MM.1S (cell line): Measurements from ENCODE around the gene TSPAN9.

Source experiments
- DNase-seq: peaks from one replicate; pipeline ENCODE4 v3.0.0-alpha.2; 2015
- H2AFZ ChIP-seq: fragments of 300-600 bp; sonication (generic); 2 replicates; pipeline ENCODE4 v1.6.0; 2016; ENCODE audit warnings: antibody characterized with exemption, low read length
- H3F3A ChIP-seq: fragments of 300-600 bp; sonication (generic); 2 replicates; pipeline ENCODE4 v1.6.1; 2016; ENCODE audit warnings: mild to moderate bottlenecking, antibody characterized with exemption, low read length, moderate library complexity, mixed read lengths; ENCODE audit not compliant: insufficient read depth
- H3K27ac ChIP-seq: fragments of 300-600 bp; sonication (generic); 2 replicates; pipeline ENCODE4 v1.5.1; 2016; ENCODE audit warnings: mild to moderate bottlenecking, low read length
- H3K27me3 ChIP-seq: fragments of 300-600 bp; sonication (generic); replicated peaks from 2 replicates; pipeline ENCODE4 v1.6.0; 2016; ENCODE audit warnings: low read length; ENCODE audit not compliant: insufficient read depth
- H3K36me3 ChIP-seq: fragments of 300-600 bp; sonication (generic); replicated peaks from 2 replicates; pipeline ENCODE4 v1.6.1; 2016; ENCODE audit warnings: mild to moderate bottlenecking, low read length, mixed read lengths; ENCODE audit not compliant: insufficient read depth
- H3K4me1 ChIP-seq: fragments of 300-600 bp; sonication (generic); 2 replicates; pipeline ENCODE4 v1.6.1; 2016; ENCODE audit warnings: low read length, mixed read lengths
- H3K4me2 ChIP-seq: fragments of 300-600 bp; sonication (generic); 2 replicates; pipeline ENCODE4 v1.6.0; 2016; ENCODE audit warnings: low read depth, low read length
- H3K4me3 ChIP-seq: fragments of 300-600 bp; sonication (generic); 2 replicates; pipeline ENCODE4 v1.5.1; 2016; ENCODE audit warnings: low read length, mixed read lengths
- H3K79me2 ChIP-seq: fragments of 300-600 bp; sonication (generic); 2 replicates; pipeline ENCODE4 v1.6.1; 2016; ENCODE audit warnings: mixed run types, low read length, mixed read lengths
- H3K9ac ChIP-seq: fragments of 300-600 bp; sonication (generic); 2 replicates; pipeline ENCODE4 v1.6.1; 2016; ENCODE audit warnings: low read length, mixed read lengths
- H3K9me2 ChIP-seq: fragments of 300-600 bp; sonication (generic); replicated peaks from 2 replicates; pipeline ENCODE4 v1.6.1; 2016; ENCODE audit warnings: mild to moderate bottlenecking, low read length, mixed read lengths; ENCODE audit not compliant: insufficient read depth
- H3K9me3 ChIP-seq: fragments of 300-600 bp; sonication (generic); replicated peaks from 2 replicates; pipeline ENCODE4 v1.6.1; 2016; ENCODE audit warnings: mild to moderate bottlenecking, low read length, mixed read lengths; ENCODE audit not compliant: insufficient read depth
- H4K20me1 ChIP-seq: fragments of 300-600 bp; sonication (generic); 2 replicates; pipeline ENCODE4 v1.6.1; 2016; ENCODE audit warnings: mild to moderate bottlenecking, low read length, moderate library complexity, mixed read lengths; ENCODE audit not compliant: insufficient read depth
- EZH2 ChIP-seq: fragments of 300-600 bp; sonication (generic); optimal IDR thresholded peaks from 2 replicates; pipeline ENCODE3; 2017; ENCODE audit warnings: low read depth, mild to moderate bottlenecking, antibody characterized with exemption, low read length, mixed read lengths
- EZH2phosphoT487 ChIP-seq: fragments of 300-600 bp; sonication (generic); IDR thresholded peaks from 2 replicates; pipeline ENCODE4 v1.6.1; 2018; ENCODE audit warnings: antibody characterized with exemption, low read length
- TF ChIP-seq, protein P1 (sequence below): fragments of 300-600 bp; sonication (generic); IDR thresholded peaks from 2 replicates; pipeline ENCODE4 v1.5.1; 2016; ENCODE audit warnings: antibody characterized with exemption, low read length, mixed read lengths

The TSPAN9 gene

DNA sequence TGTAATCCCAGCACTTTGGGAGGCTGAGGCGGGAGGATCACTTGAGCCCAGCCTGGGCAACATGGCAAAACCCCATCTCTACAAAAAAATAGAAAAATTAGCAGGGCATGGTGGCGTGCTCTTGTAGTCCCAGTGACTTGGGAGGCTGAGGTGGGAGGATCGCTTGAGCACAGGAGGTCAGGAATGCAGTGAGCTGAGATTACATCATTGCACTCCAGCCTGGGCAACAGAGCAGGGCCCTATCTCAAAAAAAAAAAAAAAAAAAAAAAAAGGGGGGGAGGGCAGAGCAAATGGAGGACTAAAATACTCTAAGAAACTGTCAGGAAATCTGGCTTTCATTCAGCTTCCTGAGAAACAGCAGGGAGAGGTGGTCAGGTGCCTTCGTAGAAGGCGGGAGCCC lies 31.7 kb upstream of the TSPAN9 start:
- TF ChIP-seq EZH2phosphoT487 = no peak
- TF ChIP-seq, protein P1, sequence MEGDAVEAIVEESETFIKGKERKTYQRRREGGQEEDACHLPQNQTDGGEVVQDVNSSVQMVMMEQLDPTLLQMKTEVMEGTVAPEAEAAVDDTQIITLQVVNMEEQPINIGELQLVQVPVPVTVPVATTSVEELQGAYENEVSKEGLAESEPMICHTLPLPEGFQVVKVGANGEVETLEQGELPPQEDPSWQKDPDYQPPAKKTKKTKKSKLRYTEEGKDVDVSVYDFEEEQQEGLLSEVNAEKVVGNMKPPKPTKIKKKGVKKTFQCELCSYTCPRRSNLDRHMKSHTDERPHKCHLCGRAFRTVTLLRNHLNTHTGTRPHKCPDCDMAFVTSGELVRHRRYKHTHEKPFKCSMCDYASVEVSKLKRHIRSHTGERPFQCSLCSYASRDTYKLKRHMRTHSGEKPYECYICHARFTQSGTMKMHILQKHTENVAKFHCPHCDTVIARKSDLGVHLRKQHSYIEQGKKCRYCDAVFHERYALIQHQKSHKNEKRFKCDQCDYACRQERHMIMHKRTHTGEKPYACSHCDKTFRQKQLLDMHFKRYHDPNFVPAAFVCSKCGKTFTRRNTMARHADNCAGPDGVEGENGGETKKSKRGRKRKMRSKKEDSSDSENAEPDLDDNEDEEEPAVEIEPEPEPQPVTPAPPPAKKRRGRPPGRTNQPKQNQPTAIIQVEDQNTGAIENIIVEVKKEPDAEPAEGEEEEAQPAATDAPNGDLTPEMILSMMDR = no peak
- no peak for TF ChIP-seq EZH2
- no peak overlapping the region for H2AFZ ChIP-seq
- H3K9me3 ChIP-seq = no peaks in the 10 kb centered on the region
- H3K36me3 ChIP-seq = no peaks in the 10 kb centered on the region
- no peak overlapping the region for H3K4me2 ChIP-seq
- H3K27me3 ChIP-seq = peaks cover 14% of the 10 kb centered on the region
- H3K4me3 ChIP-seq = no peak overlapping the region
- H3K9me2 ChIP-seq = no peaks in the 10 kb centered on the region
- H3K9ac ChIP-seq = no peak overlapping the region
- H3K79me2 ChIP-seq = no peaks in the 10 kb centered on the region
- H3F3A ChIP-seq = no peaks in the 10 kb centered on the region
- DNase-seq = no peak
- no peaks in the 10 kb centered on the region for H3K4me1 ChIP-seq
- no peak overlapping the region for H3K27ac ChIP-seq
- H4K20me1 ChIP-seq = no peaks in the 10 kb centered on the region

DNA sequence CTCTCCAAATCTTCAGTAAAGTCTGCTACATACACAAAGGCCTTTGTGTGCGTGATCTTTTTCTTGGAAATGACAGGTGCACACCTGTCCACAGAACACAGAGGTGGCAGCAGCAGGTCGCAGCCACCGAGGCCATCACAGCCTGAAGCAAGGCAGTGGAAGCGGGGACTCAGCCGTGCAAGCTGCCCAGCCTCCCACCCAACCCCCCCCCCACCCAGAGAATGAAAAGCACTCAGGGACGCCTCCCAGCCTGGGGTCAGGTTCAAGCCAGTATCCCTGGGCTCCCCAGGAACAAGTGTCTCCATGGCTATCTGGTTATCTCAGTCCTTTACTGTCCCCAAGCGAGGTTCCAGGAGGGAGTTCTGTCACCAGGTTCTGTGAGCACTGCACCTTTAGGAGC lies 31.2 kb upstream of the TSPAN9 start:
- Histone ChIP-seq H3K4me3 (no peak overlapping the region), H3K9me2 (no peaks in the 10 kb centered on the region), H3K4me2 (no peak overlapping the region), H3K9ac (no peak overlapping the region), H4K20me1 (no peaks in the 10 kb centered on the region), H3K36me3 (no peaks in the 10 kb centered on the region), H3K27me3 (peaks cover 14% of the 10 kb centered on the region), H3K79me2 (no peaks in the 10 kb centered on the region), H3K9me3 (no peaks in the 10 kb centered on the region), H2AFZ (no peak overlapping the region), H3K4me1 (no peaks in the 10 kb centered on the region), H3F3A (no peaks in the 10 kb centered on the region), H3K27ac (no peak overlapping the region)
- TF ChIP-seq, protein P1 = no peak
- no peak for TF ChIP-seq EZH2
- TF ChIP-seq EZH2phosphoT487 = no peak
- DNase-seq = no peak

DNA sequence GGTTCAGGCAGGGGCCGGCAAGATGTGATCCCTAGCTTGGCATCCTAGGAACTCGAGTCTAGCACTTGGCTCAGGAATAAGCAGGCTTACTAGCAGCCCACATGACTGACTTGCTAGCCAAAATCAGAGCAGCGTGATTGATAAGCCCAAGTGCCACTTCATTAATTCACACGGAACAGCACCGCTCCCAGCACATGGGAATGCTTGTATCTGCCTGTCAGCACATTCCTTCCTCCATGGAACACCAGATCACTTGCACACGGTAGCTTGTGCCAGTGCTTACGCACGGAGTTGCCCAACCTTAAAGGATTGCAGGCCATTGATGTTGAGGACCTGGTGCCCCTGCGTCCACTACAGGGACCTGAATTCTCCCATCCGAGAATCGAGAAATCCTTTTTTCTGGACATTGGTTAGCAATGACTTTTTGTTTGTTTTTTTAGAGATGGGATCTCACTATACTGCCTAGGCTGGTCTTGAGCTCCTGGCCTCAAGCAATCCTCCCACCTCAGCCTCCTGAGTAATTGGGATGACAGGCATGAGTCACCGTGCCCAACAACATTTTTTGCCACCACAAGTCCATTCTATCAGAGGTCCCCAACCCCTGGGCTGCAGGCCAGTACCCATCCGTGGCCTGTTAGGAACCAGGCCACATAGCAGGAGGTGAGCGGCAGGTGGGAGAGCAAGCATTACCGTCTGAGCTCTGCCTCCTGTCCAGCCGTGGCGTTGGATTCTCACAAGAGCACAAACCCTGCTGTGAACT lies 30.6 kb upstream of the TSPAN9 start:
- no peak for DNase-seq
- no peak overlapping the region for H3K27ac ChIP-seq
- H3K27me3 ChIP-seq = peaks cover 14% of the 10 kb centered on the region
- H4K20me1 ChIP-seq = no peaks in the 10 kb centered on the region
- TF ChIP-seq EZH2phosphoT487 (no peak), EZH2 (no peak)
- H3K9ac ChIP-seq = no peak overlapping the region
- no peaks in the 10 kb centered on the region for H3K9me3 ChIP-seq
- H3K79me2 ChIP-seq = no peaks in the 10 kb centered on the region
- no peak overlapping the region for H3K4me2 ChIP-seq
- H3F3A ChIP-seq = no peaks in the 10 kb centered on the region
- H3K9me2 ChIP-seq = no peaks in the 10 kb centered on the region
- no peaks in the 10 kb centered on the region for H3K36me3 ChIP-seq
- H3K4me1 ChIP-seq = no peaks in the 10 kb centered on the region
- H2AFZ ChIP-seq = no peak overlapping the region
- H3K4me3 ChIP-seq = no peak overlapping the region

DNA sequence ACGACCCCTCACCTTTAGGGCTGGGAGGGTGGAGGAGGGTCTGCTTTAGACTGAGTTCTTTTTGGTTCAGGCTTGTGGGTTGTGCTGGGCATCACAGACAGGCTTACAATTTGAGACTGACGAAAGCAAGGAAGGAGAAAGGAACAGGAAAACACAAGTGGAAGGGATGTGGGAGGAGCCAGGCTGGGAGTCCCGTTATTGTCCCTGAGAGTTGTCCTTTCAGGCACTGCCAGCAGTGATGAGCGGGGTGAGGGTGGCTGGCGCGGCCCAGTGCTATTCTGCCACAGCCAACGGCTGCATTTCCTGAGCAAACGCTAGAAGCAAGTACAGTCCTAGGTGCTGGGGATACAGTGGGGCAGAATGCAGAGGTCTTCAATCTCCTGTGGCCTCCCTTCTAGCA lies 29.2 kb upstream of the TSPAN9 start:
- no peaks in the 10 kb centered on the region for H3K36me3 ChIP-seq
- H4K20me1 ChIP-seq = no peaks in the 10 kb centered on the region
- H3K9ac ChIP-seq = no peak overlapping the region
- H3F3A ChIP-seq = no peaks in the 10 kb centered on the region
- no peaks in the 10 kb centered on the region for H3K9me3 ChIP-seq
- TF ChIP-seq, protein P1 = no peak
- TF ChIP-seq EZH2 (no peak), EZH2phosphoT487 (no peak)
- H3K27me3 ChIP-seq = peaks cover 14% of the 10 kb centered on the region
- H3K4me2 ChIP-seq = no peak overlapping the region
- H2AFZ ChIP-seq = no peak overlapping the region
- H3K79me2 ChIP-seq = no peaks in the 10 kb centered on the region
- DNase-seq = no peak
- no peaks in the 10 kb centered on the region for H3K4me1 ChIP-seq
- H3K27ac ChIP-seq = no peak overlapping the region
- H3K9me2 ChIP-seq = no peaks in the 10 kb centered on the region
- no peak overlapping the region for H3K4me3 ChIP-seq
